B cell (primary cell): Measurements from ENCODE around the gene CLEC11A. TPM values are rescaled to one million over a fixed set of nuclear protein-coding genes. Genes with fewer than 3 reads are reported as not detected.

ENCODE experiments used
- ATAC-seq: fragments of 200-7000 bp; cut with Tn5 transposase; one replicate; pipeline ENCODE4 v1.10.0; 2021; ENCODE audit warnings: low read depth, mild to moderate bottlenecking, moderate number of reproducible peaks, moderate library complexity
- CTCF ChIA-PET: fragments of 350-600 bp; sonication (Branson Sonifier 250); formaldehyde crosslinking; loops from one replicate; lab custom pipeline; 2021; ENCODE audit warnings: antibody characterized with exemption, inconsistent platforms; lab: Charles Lee
- POLR2A ChIA-PET: fragments of 350-600 bp; sonication (Branson Sonifier 250); formaldehyde crosslinking; loops from one replicate; lab custom pipeline; 2021; ENCODE audit warnings: antibody characterized with exemption; lab: Charles Lee
- DNase-seq: peaks from one replicate; pipeline ENCODE4 v3.0.0; 2013
- H2AFZ ChIP-seq: 2 replicates; pipeline ENCODE4 v1.6.1; 2012; ENCODE audit warnings: mild to moderate bottlenecking, low read depth, low read length; ENCODE audit not compliant: insufficient read depth, poor library complexity, severe bottlenecking
- H3K27ac ChIP-seq, 2 donors: 1 replicate in 1 of 2; 2 replicates in 1 of 2; pipeline ENCODE4 v1.5.1; 2012 to 2013; ENCODE audit warnings: low read length in 2 of 2, mild to moderate bottlenecking in 2 of 2, moderate library complexity in 1 of 2
- H3K27me3 ChIP-seq, 4 experiments: fragments of 200-600 bp in 1 of 4; sonication (generic) in 1 of 4; replicated peaks in 1 of 4; 1 replicate in 2 of 4; 2 replicates in 2 of 4; pipeline versions ENCODE4 v1.6.1 to v1.7.0; 2013 to 2016; ENCODE audit warnings: low read length in 3 of 4, mild to moderate bottlenecking in 2 of 4, mixed read lengths in 1 of 4, moderate library complexity in 1 of 4; ENCODE audit not compliant: insufficient read depth in 4 of 4, control insufficient read depth in 3 of 4; ENCODE audit errors: control extremely low read depth in 1 of 4
- H3K36me3 ChIP-seq, 2 experiments: replicated peaks in 1 of 2; 1 replicate in 1 of 2; 2 replicates in 1 of 2; pipeline versions ENCODE4 v1.6.1 to v1.7.1; 2013; ENCODE audit warnings: low read length in 1 of 2; ENCODE audit not compliant: insufficient read depth in 2 of 2, control insufficient read depth in 1 of 2; ENCODE audit errors: control extremely low read depth in 1 of 2, extremely low read depth in 1 of 2
- H3K4me1 ChIP-seq, 2 donors: fragments of 200-600 bp in 1 of 2; sonication (generic) in 1 of 2; 1 replicate in 1 of 2; 2 replicates in 1 of 2; pipeline versions ENCODE4 v1.5.1 to v1.6.1; 2013 to 2017; ENCODE audit warnings: low read length in 2 of 2; ENCODE audit not compliant: control insufficient read depth in 2 of 2, insufficient read depth in 2 of 2
- H3K4me2 ChIP-seq: replicated peaks from 2 replicates; pipeline ENCODE3; 2012; ENCODE audit warnings: mild to moderate bottlenecking, low read depth, low read length; ENCODE audit not compliant: poor library complexity, severe bottlenecking
- H3K4me3 ChIP-seq, 5 experiments: fragments of 200-600 bp in 1 of 5; sonication (generic) in 1 of 5; 1 replicate in 3 of 5; 2 replicates in 2 of 5; pipeline versions ENCODE4 v1.5.1 to v1.7.0; 2011 to 2016; ENCODE audit warnings: low read length in 4 of 5, mild to moderate bottlenecking in 4 of 5, low read depth in 2 of 5, control low read depth in 1 of 5, moderate library complexity in 1 of 5; ENCODE audit not compliant: insufficient read depth in 1 of 5; ENCODE audit errors: control extremely low read depth in 1 of 5, extremely low read depth in 1 of 5
- H3K79me2 ChIP-seq: fragments of 200-600 bp; sonication (generic); one replicate; pipeline ENCODE4 v1.6.0; 2016; ENCODE audit warnings: low read length; ENCODE audit not compliant: control insufficient read depth, insufficient read depth
- H3K9ac ChIP-seq: fragments of 200-600 bp; sonication (generic); 2 replicates; pipeline ENCODE4 v1.6.1; 2017; ENCODE audit warnings: mild to moderate bottlenecking, low read length, moderate library complexity
- H3K9me3 ChIP-seq, 3 donors: one replicate each; pipeline versions ENCODE4 v1.6.1 to v1.7.1; 2013; ENCODE audit warnings: low read length in 2 of 3; ENCODE audit not compliant: control insufficient read depth in 2 of 3, insufficient read depth in 1 of 3; ENCODE audit errors: control extremely low read depth in 1 of 3
- H4K20me1 ChIP-seq: 2 replicates; pipeline ENCODE4 v1.6.0; 2012; ENCODE audit warnings: mild to moderate bottlenecking, low read length; ENCODE audit not compliant: insufficient read depth, control insufficient read depth, poor library complexity, severe bottlenecking
- H3K27ac Mint-ChIP-seq: one replicate; pipeline ENCODE4 v1.8.0; 2021; ENCODE audit warnings: mixed read lengths
- H3K27me3 Mint-ChIP-seq: one replicate; pipeline ENCODE4 v1.8.0; 2021; ENCODE audit warnings: mixed read lengths
- H3K4me1 Mint-ChIP-seq: one replicate; pipeline ENCODE4 v1.8.0; 2021; ENCODE audit warnings: mixed read lengths
- H3K4me3 Mint-ChIP-seq: one replicate; pipeline ENCODE4 v1.8.0; 2021; ENCODE audit warnings: mixed read lengths
- H3K9me3 Mint-ChIP-seq: one replicate; pipeline ENCODE4 v1.8.0; 2022; ENCODE audit warnings: mixed read lengths; ENCODE audit not compliant: insufficient read depth
- CTCF ChIP-seq: fragments of 200-600 bp; IDR thresholded peaks from one replicate; pipeline ENCODE4 v1.8.0; 2022; ENCODE audit warnings: antibody characterized with exemption, mild to moderate bottlenecking
- EZH2 ChIP-seq: IDR thresholded peaks from 2 replicates; pipeline ENCODE4 v1.6.1; 2012; ENCODE audit warnings: borderline replicate concordance, low read depth, mild to moderate bottlenecking, moderate library complexity, low read length; ENCODE audit not compliant: insufficient read depth, poor library complexity, severe bottlenecking
- WGBS: methylation state at CpG from one replicate; pipeline ENCODE4 v1.1.5; 2013; ENCODE audit warnings: missing lambda C conversion rate; ENCODE audit not compliant: insufficient coverage; 5-methylcytosine and 5-hydroxymethylcytosine counted together
- intact Hi-C: fragments of 100-400 bp; cut with micrococcal nuclease; formaldehyde crosslinking; loops from one replicate; pipeline ENCODE4 v1.10.0; 2022
- polyA minus RNA-seq: library from RNA; depleted of rRNA, polyadenylated mRNA; stranded (reverse); fragments of >200 nt; gene quantifications from 2 replicates; pipeline ENCODE4 v1.2.3, GENCODE V29; 2012
- polyA plus RNA-seq: library from polyadenylated mRNA; depleted of rRNA; stranded (reverse); fragments of >200 nt; gene quantifications from 2 replicates; pipeline ENCODE4 v1.2.3, GENCODE V29; 2012
- total RNA-seq, 2 donors: library from RNA; stranded (reverse); fragments of 120-200 nt in 1 of 2; gene quantifications; 1 replicate in 1 of 2; 2 replicates in 1 of 2; pipeline versions ENCODE4 v1.2.3 to v1.2.4, GENCODE V29; 2013 to 2022

CLEC11A gene, protein sequence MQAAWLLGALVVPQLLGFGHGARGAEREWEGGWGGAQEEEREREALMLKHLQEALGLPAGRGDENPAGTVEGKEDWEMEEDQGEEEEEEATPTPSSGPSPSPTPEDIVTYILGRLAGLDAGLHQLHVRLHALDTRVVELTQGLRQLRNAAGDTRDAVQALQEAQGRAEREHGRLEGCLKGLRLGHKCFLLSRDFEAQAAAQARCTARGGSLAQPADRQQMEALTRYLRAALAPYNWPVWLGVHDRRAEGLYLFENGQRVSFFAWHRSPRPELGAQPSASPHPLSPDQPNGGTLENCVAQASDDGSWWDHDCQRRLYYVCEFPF
- 0.34 and 0.52 TPM in 2 replicates for total RNA-seq
- total RNA-seq (2013) = 1.1 TPM
- 1.6 and 2.8 TPM in 2 replicates for polyA plus RNA-seq
- polyA minus RNA-seq = 0.86 and 1.2 TPM in 2 replicates

- peak within 1 kb of the TSS; percentile 75 for H3K4me3 Mint-ChIP-seq
- peaks cover 30 to 32% of the 10 kb centered on the region in 2 donors for H3K4me1 ChIP-seq
- H3K27ac Mint-ChIP-seq = peak within 1 kb of the TSS; percentile 20
- peaks cover 0 to 50% (median 3%) of the 10 kb centered on the region in 3 donors for H3K9me3 ChIP-seq
- ATAC-seq = no peak
- ChIA-PET CTCF (interaction anchor here (2.4 kb wide), 1 partner anchor 199 kb away, joined by 6 read pairs; no protein-coding TSS in a partner anchor), POLR2A (no interaction called here)
- H4K20me1 ChIP-seq = no peaks in the 10 kb centered on the region
- no peak for DNase-seq
- TF ChIP-seq CTCF = no peak
- TF ChIP-seq EZH2 = no peak
- peaks cover 34% of the 10 kb centered on the region for H3K4me1 Mint-ChIP-seq
- WGBS = 32% methylated on average over 12 of the region's 15 CpGs
- no peaks in the 10 kb centered on the region for H3K36me3 ChIP-seq
- no peaks in the 10 kb centered on the region for H3K79me2 ChIP-seq
- H3K4me2 ChIP-seq = peak within 1 kb of the TSS; percentile 69
- H3K27me3 Mint-ChIP-seq = peaks cover 51% of the 10 kb centered on the region
- H3K9me3 Mint-ChIP-seq = no peaks in the 10 kb centered on the region
- peaks cover 0 to 87% (median 27%) of the 10 kb centered on the region in 4 experiments for H3K27me3 ChIP-seq
- peak within 1 kb of the TSS; percentile 55 for H3K9ac ChIP-seq
- H3K27ac ChIP-seq = no peak within 1 kb of the TSS
- H3K4me3 ChIP-seq = peak within 1 kb of the TSS in 2 of 5 experiments; percentile 43 to 50
- intact Hi-C loops = no loop called here
- peak within 1 kb of the TSS; percentile 73 for H2AFZ ChIP-seq
Observed at GRCh38 chr19:50723069-50723468, at the start of gene CLEC11A. TSS of gene CLEC11A (plus strand) at chr19:50723364. CDS start at chr19:50723526, 162 bp downstream.

DNA sequence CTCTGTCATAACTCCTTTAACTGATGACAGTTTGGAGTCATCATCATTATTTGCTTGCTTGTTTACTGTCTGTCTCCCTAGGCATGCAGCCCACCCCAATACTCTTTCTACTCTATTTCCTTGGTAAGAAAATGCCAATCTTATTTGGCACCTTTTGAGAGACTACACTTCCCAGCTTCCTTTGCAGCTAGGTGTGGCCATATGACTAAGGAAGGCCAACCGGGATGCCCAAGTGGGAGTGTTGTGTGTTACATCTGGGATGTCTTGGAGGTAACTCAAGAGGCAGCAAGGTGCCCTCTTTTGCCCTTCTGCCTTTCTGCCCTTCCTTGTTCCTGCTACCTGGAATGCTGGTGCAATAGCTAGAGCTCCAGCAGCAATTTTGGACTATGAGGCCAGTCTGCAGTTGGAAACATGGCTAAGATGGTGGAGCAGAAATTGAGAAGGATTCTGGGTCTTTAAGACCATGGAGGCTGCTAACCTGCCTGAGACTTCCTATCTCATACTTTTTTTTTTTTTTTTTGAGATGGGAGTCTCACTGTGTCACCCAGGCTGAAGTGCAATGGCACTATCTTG lies 46.5 kb upstream of the CLEC11A start:
- Histone ChIP-seq H3K27ac (no peak overlapping the region), H3K4me3 (no peak overlapping the region), H3K4me1 (peaks cover 12 to 13% of the 10 kb centered on the region in 2 donors), H3K36me3 (no peaks in the 10 kb centered on the region), H3K9me3 (peaks cover 0 to 37% (median 2%) of the 10 kb centered on the region in 3 donors), H3K27me3 (peaks cover 0 to 6% (median 1%) of the 10 kb centered on the region in 4 experiments), H3K9ac (no peak overlapping the region), H3K79me2 (no peaks in the 10 kb centered on the region), H2AFZ (no peak overlapping the region), H3K4me2 (no peak overlapping the region), H4K20me1 (no peaks in the 10 kb centered on the region)
- no peak for TF ChIP-seq EZH2
- no peak for TF ChIP-seq CTCF
- CTCF ChIA-PET = no interaction called here
- no peak for ATAC-seq
- Mint-ChIP-seq H3K27ac (no peak overlapping the region), H3K4me3 (no peak overlapping the region), H3K9me3 (peaks cover 3% of the 10 kb centered on the region), H3K4me1 (peaks cover 18% of the 10 kb centered on the region), H3K27me3 (peaks cover 27% of the 10 kb centered on the region)
- intact Hi-C loops = no loop called here
- no peak for DNase-seq
- POLR2A ChIA-PET = no interaction called here
- WGBS = 63% methylated on average over 1 of the region's 1 CpG
